ENCODE data around the gene LYPLAL1. TPM values are rescaled to one million over a fixed set of nuclear protein-coding genes. Genes with fewer than 3 reads are reported as not detected.

LYPLAL1 gene
- total RNA-seq, 1 experiment from 2014 or later = 40.0 TPM

DNA sequence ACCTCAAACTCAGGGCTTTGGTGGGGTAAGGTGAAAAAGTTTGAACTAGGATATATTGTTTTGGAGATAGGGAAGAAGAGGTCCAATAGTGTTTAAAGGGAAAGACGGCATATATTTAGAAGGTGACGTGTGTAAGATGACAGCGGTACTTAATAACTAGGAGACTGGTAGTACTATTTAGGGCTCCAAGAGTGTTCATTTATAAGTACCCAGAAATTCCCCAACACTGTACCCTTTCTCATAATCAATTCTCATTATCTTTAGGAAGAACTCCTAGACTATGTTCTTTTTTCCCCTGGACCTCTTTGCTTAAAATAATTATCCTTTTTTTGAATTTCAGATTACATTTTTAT lies 1.5 kb downstream of the LYPLAL1 start:
- peaks cover 12 to 15% of the 10 kb centered on the region in 2 experiments for H3K4me1 ChIP-seq (ENCODE audit: control insufficient read depth in 1 of 2, insufficient read depth in 2 of 2, low read length in 2 of 2)
- peak overlapping the region; percentile 92 for H3K4me2 ChIP-seq (ENCODE audit: low read length)
- H3K27me3 ChIP-seq (ENCODE audit: insufficient read depth, low read length) = no peaks in the 10 kb centered on the region
- H3K9me3 ChIP-seq (ENCODE audit: control insufficient read depth in 1 of 2, insufficient read depth in 1 of 2, low read depth in 1 of 2, low read length in 2 of 2) = no peaks in the 10 kb centered on the region
- H3K4me3 ChIP-seq (replicated peaks in 1 of 2; ENCODE audit: low read depth in 1 of 2, low read length in 2 of 2) = peak overlapping the region; percentile 82 to 88
- no peaks in the 10 kb centered on the region for H3K9me2 ChIP-seq (ENCODE audit: insufficient read depth)
- BruUV-seq (replicated peaks) = no TSS peak
- ChIA-PET RAD21 (ENCODE audit: low non-redundant PET in 1 of 2, low total read pairs in 2 of 2, uncharacterized antibody in 2 of 2, unreplicated experiment in 2 of 2) (no interaction called here), POLR2A (no interaction called here), CTCF (no interaction called here)
- DNase-seq (ENCODE audit: low read depth, low spot score) (no peak), ATAC-seq (no peak)
- H4K20me1 ChIP-seq (ENCODE audit: insufficient read depth) = no peaks in the 10 kb centered on the region
- TF ChIP-seq CBX3 (IDR thresholded peaks at IDR 0.05; ENCODE audit: low read depth) = no peak
- no peak for TF ChIP-seq SP1 (IDR thresholded peaks at IDR 0.05; ENCODE audit: low read depth)
- TF ChIP-seq SRF (IDR thresholded peaks at IDR 0.05; ENCODE audit: low read depth) = no peak
- TF ChIP-seq POLR2A (IDR thresholded peaks at IDR 0.05; ENCODE audit: borderline replicate concordance, extremely low read depth, insufficient read depth, insufficient read length) = no peak
- no peak for TF ChIP-seq FOSL1 (IDR thresholded peaks at IDR 0.05; ENCODE audit: low read depth)
- TF ChIP-seq EGR1 (IDR thresholded peaks at IDR 0.05; ENCODE audit: low read depth) = no peak
- no peak for TF ChIP-seq SIN3A (IDR thresholded peaks at IDR 0.05; ENCODE audit: low read depth)
- no peak for TF ChIP-seq POLR2AphosphoS5 (IDR thresholded peaks at IDR 0.05; ENCODE audit: low read depth, low read length)
- no peak for TF ChIP-seq EZH2phosphoT487 (IDR thresholded peaks at IDR 0.05; ENCODE audit: borderline replicate concordance)
- no peak for TF ChIP-seq ZNF274 (IDR thresholded peaks at IDR 0.05; ENCODE audit: low read depth, low read length)
- TF ChIP-seq, protein P1, sequence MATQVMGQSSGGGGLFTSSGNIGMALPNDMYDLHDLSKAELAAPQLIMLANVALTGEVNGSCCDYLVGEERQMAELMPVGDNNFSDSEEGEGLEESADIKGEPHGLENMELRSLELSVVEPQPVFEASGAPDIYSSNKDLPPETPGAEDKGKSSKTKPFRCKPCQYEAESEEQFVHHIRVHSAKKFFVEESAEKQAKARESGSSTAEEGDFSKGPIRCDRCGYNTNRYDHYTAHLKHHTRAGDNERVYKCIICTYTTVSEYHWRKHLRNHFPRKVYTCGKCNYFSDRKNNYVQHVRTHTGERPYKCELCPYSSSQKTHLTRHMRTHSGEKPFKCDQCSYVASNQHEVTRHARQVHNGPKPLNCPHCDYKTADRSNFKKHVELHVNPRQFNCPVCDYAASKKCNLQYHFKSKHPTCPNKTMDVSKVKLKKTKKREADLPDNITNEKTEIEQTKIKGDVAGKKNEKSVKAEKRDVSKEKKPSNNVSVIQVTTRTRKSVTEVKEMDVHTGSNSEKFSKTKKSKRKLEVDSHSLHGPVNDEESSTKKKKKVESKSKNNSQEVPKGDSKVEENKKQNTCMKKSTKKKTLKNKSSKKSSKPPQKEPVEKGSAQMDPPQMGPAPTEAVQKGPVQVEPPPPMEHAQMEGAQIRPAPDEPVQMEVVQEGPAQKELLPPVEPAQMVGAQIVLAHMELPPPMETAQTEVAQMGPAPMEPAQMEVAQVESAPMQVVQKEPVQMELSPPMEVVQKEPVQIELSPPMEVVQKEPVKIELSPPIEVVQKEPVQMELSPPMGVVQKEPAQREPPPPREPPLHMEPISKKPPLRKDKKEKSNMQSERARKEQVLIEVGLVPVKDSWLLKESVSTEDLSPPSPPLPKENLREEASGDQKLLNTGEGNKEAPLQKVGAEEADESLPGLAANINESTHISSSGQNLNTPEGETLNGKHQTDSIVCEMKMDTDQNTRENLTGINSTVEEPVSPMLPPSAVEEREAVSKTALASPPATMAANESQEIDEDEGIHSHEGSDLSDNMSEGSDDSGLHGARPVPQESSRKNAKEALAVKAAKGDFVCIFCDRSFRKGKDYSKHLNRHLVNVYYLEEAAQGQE (IDR thresholded peaks at IDR 0.05; ENCODE audit: low read depth) = no peak
- TF ChIP-seq ZFX (IDR thresholded peaks at IDR 0.05) = no peak
- TF ChIP-seq JUND (IDR thresholded peaks at IDR 0.05) = no peak
- TF ChIP-seq, protein P2, sequence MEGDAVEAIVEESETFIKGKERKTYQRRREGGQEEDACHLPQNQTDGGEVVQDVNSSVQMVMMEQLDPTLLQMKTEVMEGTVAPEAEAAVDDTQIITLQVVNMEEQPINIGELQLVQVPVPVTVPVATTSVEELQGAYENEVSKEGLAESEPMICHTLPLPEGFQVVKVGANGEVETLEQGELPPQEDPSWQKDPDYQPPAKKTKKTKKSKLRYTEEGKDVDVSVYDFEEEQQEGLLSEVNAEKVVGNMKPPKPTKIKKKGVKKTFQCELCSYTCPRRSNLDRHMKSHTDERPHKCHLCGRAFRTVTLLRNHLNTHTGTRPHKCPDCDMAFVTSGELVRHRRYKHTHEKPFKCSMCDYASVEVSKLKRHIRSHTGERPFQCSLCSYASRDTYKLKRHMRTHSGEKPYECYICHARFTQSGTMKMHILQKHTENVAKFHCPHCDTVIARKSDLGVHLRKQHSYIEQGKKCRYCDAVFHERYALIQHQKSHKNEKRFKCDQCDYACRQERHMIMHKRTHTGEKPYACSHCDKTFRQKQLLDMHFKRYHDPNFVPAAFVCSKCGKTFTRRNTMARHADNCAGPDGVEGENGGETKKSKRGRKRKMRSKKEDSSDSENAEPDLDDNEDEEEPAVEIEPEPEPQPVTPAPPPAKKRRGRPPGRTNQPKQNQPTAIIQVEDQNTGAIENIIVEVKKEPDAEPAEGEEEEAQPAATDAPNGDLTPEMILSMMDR (IDR thresholded peaks at IDR 0.05 in 2 of 3, conservative IDR thresholded peaks at IDR 0.05 in 1 of 3; ENCODE audit: borderline replicate concordance in 1 of 3, insufficient read depth in 1 of 3, low read depth in 2 of 3, low read length in 2 of 3) = no peak
- TF ChIP-seq, protein P3, sequence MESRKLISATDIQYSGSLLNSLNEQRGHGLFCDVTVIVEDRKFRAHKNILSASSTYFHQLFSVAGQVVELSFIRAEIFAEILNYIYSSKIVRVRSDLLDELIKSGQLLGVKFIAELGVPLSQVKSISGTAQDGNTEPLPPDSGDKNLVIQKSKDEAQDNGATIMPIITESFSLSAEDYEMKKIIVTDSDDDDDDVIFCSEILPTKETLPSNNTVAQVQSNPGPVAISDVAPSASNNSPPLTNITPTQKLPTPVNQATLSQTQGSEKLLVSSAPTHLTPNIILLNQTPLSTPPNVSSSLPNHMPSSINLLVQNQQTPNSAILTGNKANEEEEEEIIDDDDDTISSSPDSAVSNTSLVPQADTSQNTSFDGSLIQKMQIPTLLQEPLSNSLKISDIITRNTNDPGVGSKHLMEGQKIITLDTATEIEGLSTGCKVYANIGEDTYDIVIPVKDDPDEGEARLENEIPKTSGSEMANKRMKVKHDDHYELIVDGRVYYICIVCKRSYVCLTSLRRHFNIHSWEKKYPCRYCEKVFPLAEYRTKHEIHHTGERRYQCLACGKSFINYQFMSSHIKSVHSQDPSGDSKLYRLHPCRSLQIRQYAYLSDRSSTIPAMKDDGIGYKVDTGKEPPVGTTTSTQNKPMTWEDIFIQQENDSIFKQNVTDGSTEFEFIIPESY (IDR thresholded peaks at IDR 0.05; ENCODE audit: extremely low read depth, insufficient replicate concordance, low read length) = no peak
- H2AFZ ChIP-seq (ENCODE audit: low read depth, low read length, poor library complexity, severe bottlenecking) = no peak overlapping the region
- peak overlapping the region; percentile 66; the same call in 1 of the 2 replicates for H3K27ac ChIP-seq (ENCODE audit: low read depth, low read length)
- H3K79me2 ChIP-seq (ENCODE audit: insufficient read depth, low read length) = peaks cover 33% of the 10 kb centered on the region
- intact Hi-C loops (cut with micrococcal nuclease) = no loop called here
- H3K9ac ChIP-seq (ENCODE audit: low read length) = peak overlapping the region; percentile 92; the same call in 1 of the 2 replicates
- no peaks in the 10 kb centered on the region for H3K36me3 ChIP-seq (ENCODE audit: control insufficient read depth in 1 of 2, insufficient read depth in 2 of 2, low read length in 2 of 2)
